8988T (cell line): ENCODE results near the gene RNF34.

Source experiments
- DNase-seq: peaks from one replicate; pipeline ENCODE4 v3.0.0; 2011

The RNF34 gene

GRCh38 chr12:121391619-121392324 is 8.1 kb upstream of the RNF34 start:
- DNase-seq, result no peak

- DNase-seq, result no peak
These were observed 7.6 kb upstream of the RNF34 start for GRCh38 chr12:121392325-121392716.

GRCh38 chr12:121397521-121397920 is 2.4 kb upstream of the RNF34 start:
- no peak for DNase-seq

- DNase-seq, result no peak
These were observed 1.6 kb upstream of the RNF34 start for GRCh38 chr12:121398355-121398754.

GRCh38 chr12:121400332-121401139 is 618 bp downstream of the RNF34 start:
- DNase-seq, result no peak

- no peak for DNase-seq
These were observed 3.8 kb downstream of the RNF34 start for GRCh38 chr12:121403721-121404120.

- no peak for DNase-seq
These were observed 4.8 kb downstream of the RNF34 start for GRCh38 chr12:121404734-121405133.

GRCh38 chr12:121405211-121405610 is 5.3 kb downstream of the RNF34 start:
- DNase-seq, result no peak

GRCh38 chr12:121413917-121414316 is 14.0 kb downstream of the RNF34 start:
- DNase-seq, result no peak

- no peak for DNase-seq
These were observed 17.9 kb downstream of the RNF34 start for GRCh38 chr12:121417847-121418246.

- no peak for DNase-seq
These were observed 20.2 kb downstream of the RNF34 start for GRCh38 chr12:121420109-121420508.

- no peak for DNase-seq
These were observed 23.3 kb downstream of the RNF34 start for GRCh38 chr12:121423253-121423652.

GRCh38 chr12:121423682-121424623 is 24.0 kb downstream of the RNF34 start:
- DNase-seq, result no peak

GRCh38 chr12:121424624-121424975 is 24.7 kb downstream of the RNF34 start:
- DNase-seq, result no peak

- no peak for DNase-seq
These were observed 27.7 kb downstream of the RNF34 start for GRCh38 chr12:121427556-121428050.

- no peak for DNase-seq
These were observed 29.0 kb downstream of the RNF34 start for GRCh38 chr12:121428883-121429282.

GRCh38 chr12:121430833-121431415 is 31.0 kb downstream of the RNF34 start:
- DNase-seq, result no peak

GRCh38 chr12:121432740-121433480 is 33.0 kb downstream of the RNF34 start:
- no peak for DNase-seq

- DNase-seq, result no peak
These were observed 36.8 kb downstream of the RNF34 start for GRCh38 chr12:121436706-121437105.

- no peak for DNase-seq
These were observed 39.0 kb downstream of the RNF34 start for GRCh38 chr12:121438905-121439304.

GRCh38 chr12:121439715-121440114 is 39.8 kb downstream of the RNF34 start:
- no peak for DNase-seq

- no peak for DNase-seq
These were observed 40.9 kb downstream of the RNF34 start for GRCh38 chr12:121440768-121441167.
